Measurements from ENCODE around the gene TERT. TPM values are rescaled to one million over a fixed set of nuclear protein-coding genes. Genes with fewer than 3 reads are reported as not detected.
A peak's percentile ranks its signal among the peaks of the same experiment; 100 is the strongest.
"Not testable (repeated sequence)": the region's sequence is repeated elsewhere in the genome, so short reads cannot be mapped to it uniquely, and the experiment has no call there.

Gene TERT
- total RNA-seq, 2 experiments from 2014 or later = 4.7 to 7.3 TPM

DNA sequence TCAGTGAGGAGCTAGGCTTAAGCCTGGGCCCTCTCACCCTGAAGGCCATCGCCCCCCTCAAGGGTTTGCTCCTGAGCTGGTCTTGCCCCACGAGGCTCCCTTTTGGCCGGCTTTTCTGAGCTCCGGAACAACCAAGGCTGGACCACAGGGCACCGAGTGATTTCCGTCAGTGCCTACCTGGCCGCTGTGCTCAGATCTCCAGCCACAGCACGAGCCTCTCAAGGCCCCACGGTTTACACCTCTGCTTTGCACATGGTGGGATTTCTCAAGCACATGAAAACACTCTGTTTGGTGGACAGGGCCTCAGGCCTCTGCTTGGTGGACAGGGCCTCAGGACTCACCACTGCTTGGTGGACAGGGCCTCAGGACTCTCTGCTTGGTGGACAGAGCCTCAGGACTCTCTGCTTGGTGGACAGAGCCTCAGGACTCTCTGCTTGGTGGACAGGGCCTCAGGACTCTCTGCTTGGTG, 34.3 kb upstream of the TERT start:
- Mint-ChIP-seq H3K27ac (no peak overlapping the region), H3K4me1 (ENCODE audit: low read depth) (peaks cover 3% of the 10 kb centered on the region), H3K4me3 (no peak overlapping the region), H3K27me3 (no peaks in the 10 kb centered on the region), H3K9me3 (no peaks in the 10 kb centered on the region), H3K36me3 (peaks cover 18% of the 10 kb centered on the region)
- POLR2A ChIA-PET = interaction anchor here (1.0 kb wide), 1 partner anchor 195 kb away, joined by 3 read pairs; the partner anchor contains the start of gene LPCAT1
- no peak for DNase-seq
- CTCF ChIA-PET = no interaction called here
- intact Hi-C loops (cut with micrococcal nuclease) = no loop called here

- POLR2A ChIA-PET = interaction anchor here (1.0 kb wide), 1 partner anchor 196 kb away, joined by 3 read pairs; the partner anchor contains the start of gene LPCAT1
- H3K9me3 Mint-ChIP-seq; intact Hi-C loops (cut with micrococcal nuclease); H3K4me3 Mint-ChIP-seq; DNase-seq; H3K4me1 Mint-ChIP-seq (ENCODE audit: low read depth); H3K27me3 Mint-ChIP-seq: not testable (repeated sequence)
- peaks cover 18% of the 10 kb centered on the region for H3K36me3 Mint-ChIP-seq
- H3K27ac Mint-ChIP-seq = peak overlapping the region; percentile 6
- CTCF ChIA-PET = interaction anchor here (1.2 kb wide), 1 partner anchor 9 kb away, joined by 4 read pairs; no protein-coding TSS in a partner anchor
Measured at GRCh38 chr5:1328237-1329110, 33.6 kb upstream of the TERT start.

- H3K27ac Mint-ChIP-seq; H3K4me1 Mint-ChIP-seq (ENCODE audit: low read depth); H3K27me3 Mint-ChIP-seq; intact Hi-C loops (cut with micrococcal nuclease); H3K4me3 Mint-ChIP-seq; DNase-seq; H3K9me3 Mint-ChIP-seq: not testable (repeated sequence)
- ChIA-PET POLR2A (interaction anchor here (1.3 kb wide), 1 partner anchor 11 kb away, joined by 7 read pairs; no protein-coding TSS in a partner anchor), CTCF (interaction anchor here (0.7 to 1.0 kb wide), 2 partner anchors 24 to 156 kb away, joined by 3 to 4 read pairs; no protein-coding TSS in a partner anchor)
- H3K36me3 Mint-ChIP-seq = peaks cover 16% of the 10 kb centered on the region
Measured at GRCh38 chr5:1326901-1327756, 32.3 kb upstream of the TERT start.

- H3K27ac Mint-ChIP-seq; DNase-seq; H3K4me3 Mint-ChIP-seq; intact Hi-C loops (cut with micrococcal nuclease); H3K9me3 Mint-ChIP-seq; H3K4me1 Mint-ChIP-seq (ENCODE audit: low read depth); H3K27me3 Mint-ChIP-seq: not testable (repeated sequence)
- ChIA-PET POLR2A (interaction anchor here (1.3 kb wide), 1 partner anchor 11 kb away, joined by 7 read pairs; no protein-coding TSS in a partner anchor), CTCF (interaction anchor here (0.7 to 1.0 kb wide), 2 partner anchors 23 to 156 kb away, joined by 3 to 4 read pairs; no protein-coding TSS in a partner anchor)
- peaks cover 17% of the 10 kb centered on the region for H3K36me3 Mint-ChIP-seq
Measured at GRCh38 chr5:1326532-1326875, 31.6 kb upstream of the TERT start.

- no peak overlapping the region for H3K27ac Mint-ChIP-seq
- DNase-seq = no peak
- CTCF ChIA-PET = interaction anchor here (1.0 kb wide), 1 partner anchor 23 kb away, joined by 4 read pairs; no protein-coding TSS in a partner anchor
Measured at GRCh38 chr5:1325870-1326531, 31.1 kb upstream of the TERT start.

DNA sequence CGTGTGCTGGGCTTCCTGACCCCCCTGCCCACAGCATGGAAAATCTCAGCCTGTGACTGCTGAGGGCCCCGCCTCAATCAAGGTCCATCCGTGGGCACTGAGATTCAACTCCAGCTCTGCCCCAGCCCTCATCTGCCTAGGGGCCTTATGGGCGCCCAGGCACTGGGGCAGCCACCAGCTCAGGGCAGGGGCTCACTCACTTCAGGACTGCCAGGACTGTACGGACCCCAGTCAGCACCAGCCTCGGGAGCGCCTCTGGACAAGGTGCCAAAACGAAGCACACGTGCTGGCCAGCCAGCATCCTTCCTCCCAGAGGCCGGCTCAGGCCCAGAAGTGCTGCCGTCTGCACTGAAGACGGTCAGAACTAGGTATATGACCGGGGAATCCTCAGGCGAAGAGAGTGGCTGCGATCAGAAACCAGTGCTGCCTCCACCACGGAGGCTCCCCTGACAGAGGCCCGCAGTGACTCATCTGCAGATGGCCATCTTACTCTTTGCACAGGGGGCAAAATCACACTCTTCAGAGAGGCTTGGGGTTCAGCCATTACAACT, 30.4 kb upstream of the TERT start:
- Mint-ChIP-seq H3K27me3 (no peaks in the 10 kb centered on the region), H3K27ac (no peak overlapping the region), H3K4me1 (ENCODE audit: low read depth) (peaks cover 3% of the 10 kb centered on the region), H3K36me3 (peaks cover 15% of the 10 kb centered on the region), H3K4me3 (no peak overlapping the region), H3K9me3 (no peaks in the 10 kb centered on the region)
- ChIA-PET CTCF (no interaction called here), POLR2A (no interaction called here)
- no peak for DNase-seq
- intact Hi-C loops (cut with micrococcal nuclease) = no loop called here

More at GRCh38 chr5:1325870-1326531, 31.1 kb upstream of the TERT start:
- H3K4me3 Mint-ChIP-seq = no peak overlapping the region
- peaks cover 3% of the 10 kb centered on the region for H3K4me1 Mint-ChIP-seq (ENCODE audit: low read depth)
- POLR2A ChIA-PET = interaction anchor here (1.3 kb wide), 1 partner anchor 10 kb away, joined by 7 read pairs; no protein-coding TSS in a partner anchor
- H3K27me3 Mint-ChIP-seq = no peaks in the 10 kb centered on the region
- peaks cover 20% of the 10 kb centered on the region for H3K36me3 Mint-ChIP-seq
- intact Hi-C loops (cut with micrococcal nuclease) = no loop called here
- H3K9me3 Mint-ChIP-seq = no peaks in the 10 kb centered on the region

GRCh38 chr5:1324719-1325190, 29.9 kb upstream of the TERT start:
- Mint-ChIP-seq H3K36me3 (peaks cover 16% of the 10 kb centered on the region), H3K27ac (no peak overlapping the region), H3K9me3 (no peaks in the 10 kb centered on the region), H3K4me1 (ENCODE audit: low read depth) (peaks cover 3% of the 10 kb centered on the region), H3K27me3 (no peaks in the 10 kb centered on the region), H3K4me3 (no peak overlapping the region)
- POLR2A ChIA-PET = no interaction called here
- intact Hi-C loops (cut with micrococcal nuclease) = no loop called here
- CTCF ChIA-PET = no interaction called here
- no peak for DNase-seq

DNA sequence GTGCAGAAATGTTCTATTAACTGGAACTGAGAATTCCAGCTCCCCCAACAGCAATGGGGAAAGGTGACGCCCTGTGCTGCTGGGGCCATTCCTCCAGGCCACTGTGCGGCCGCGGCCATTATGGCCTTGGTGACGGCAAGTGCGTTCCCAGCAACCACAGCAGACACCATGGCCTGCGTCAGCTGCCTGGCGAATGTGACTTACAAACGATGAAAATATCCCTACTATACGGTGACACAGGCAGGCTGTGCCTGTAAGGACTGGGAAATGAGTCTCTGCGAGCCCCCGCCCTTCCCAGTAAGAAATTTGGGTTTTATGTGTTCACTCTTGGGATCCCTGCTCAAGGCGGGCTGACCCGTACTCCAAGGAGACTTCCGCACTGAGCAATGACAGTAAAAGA, 29.4 kb upstream of the TERT start:
- no peak for DNase-seq
- Mint-ChIP-seq H3K36me3 (peaks cover 16% of the 10 kb centered on the region), H3K9me3 (no peaks in the 10 kb centered on the region), H3K4me1 (ENCODE audit: low read depth) (peaks cover 3% of the 10 kb centered on the region), H3K27me3 (no peaks in the 10 kb centered on the region), H3K4me3 (no peak overlapping the region), H3K27ac (no peak overlapping the region)
- ChIA-PET CTCF (no interaction called here), POLR2A (no interaction called here)
- intact Hi-C loops (cut with micrococcal nuclease) = no loop called here

DNA sequence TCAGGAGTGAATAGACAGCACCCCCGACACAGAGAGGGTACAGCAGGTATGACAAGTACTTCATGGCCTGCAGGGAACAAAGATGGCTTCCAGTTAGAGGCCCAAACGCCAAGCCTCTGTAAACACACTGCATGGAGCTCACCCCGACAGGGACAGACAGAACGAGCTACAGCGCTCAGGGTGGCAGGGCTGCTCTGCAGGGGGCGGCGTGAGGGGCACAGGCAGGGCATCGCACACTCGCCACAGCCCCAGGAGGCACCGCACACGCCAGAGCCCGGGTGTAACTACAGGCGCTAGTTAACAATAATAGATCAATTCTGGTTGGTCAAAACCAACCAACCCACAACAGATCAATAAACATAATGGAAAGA, 28.9 kb upstream of the TERT start:
- peaks cover 18% of the 10 kb centered on the region for H3K36me3 Mint-ChIP-seq
- H3K9me3 Mint-ChIP-seq = no peaks in the 10 kb centered on the region
- H3K4me1 Mint-ChIP-seq (ENCODE audit: low read depth) = peaks cover 2% of the 10 kb centered on the region
- intact Hi-C loops (cut with micrococcal nuclease) = no loop called here
- no peak overlapping the region for H3K4me3 Mint-ChIP-seq
- POLR2A ChIA-PET = interaction anchor here (0.6 kb wide), 1 partner anchor 11 kb away, joined by 3 read pairs; no protein-coding TSS in a partner anchor
- H3K27me3 Mint-ChIP-seq = no peaks in the 10 kb centered on the region
- no peak for DNase-seq
- CTCF ChIA-PET = no interaction called here
- no peak overlapping the region for H3K27ac Mint-ChIP-seq

DNA sequence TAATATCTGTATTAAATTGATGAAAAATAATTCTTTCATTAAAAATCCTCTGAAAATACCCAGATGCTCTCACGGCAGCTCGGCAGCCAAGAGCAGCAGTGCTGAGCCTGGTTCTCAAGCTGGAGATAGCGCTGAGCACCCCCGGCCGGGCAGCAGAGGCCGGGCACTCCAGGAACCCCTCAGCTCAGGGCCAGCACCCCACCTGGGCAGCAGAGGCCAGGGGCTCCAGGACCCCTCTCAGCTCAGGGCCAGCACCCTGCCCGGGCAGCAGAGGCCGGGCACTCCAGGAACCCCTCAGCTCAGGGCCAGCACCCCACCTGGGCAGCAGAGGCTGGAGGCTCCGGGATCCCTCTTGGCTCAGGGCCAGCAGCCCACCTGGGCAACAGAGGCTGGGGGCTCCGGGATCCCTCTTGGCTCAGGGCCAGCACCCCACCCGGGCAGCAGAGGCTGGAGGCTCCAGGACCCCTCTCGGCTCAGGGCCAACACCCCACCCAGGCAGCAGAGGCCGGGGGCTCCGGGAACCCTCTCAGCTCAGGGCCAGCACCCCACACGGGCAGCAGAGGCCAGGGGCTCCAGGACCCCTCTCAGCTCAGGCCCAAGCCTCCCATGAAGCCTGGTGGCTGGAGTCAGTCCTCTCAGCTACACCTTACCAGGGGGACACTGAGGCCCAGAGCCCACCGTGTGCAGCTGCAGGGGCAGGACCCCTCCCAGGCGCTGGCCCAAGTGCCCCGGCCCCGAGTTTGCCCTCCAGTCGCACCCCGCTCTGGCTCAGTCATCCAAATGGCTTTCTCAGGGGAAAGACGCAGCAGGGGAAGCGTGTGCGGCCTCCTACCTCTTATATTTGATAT, 28.3 kb upstream of the TERT start:
- intact Hi-C loops (cut with micrococcal nuclease) = no loop called here
- H3K9me3 Mint-ChIP-seq = no peaks in the 10 kb centered on the region
- CTCF ChIA-PET = interaction anchor here (0.7 kb wide), 1 partner anchor 64 kb away, joined by 6 read pairs; no protein-coding TSS in a partner anchor
- peaks cover 24% of the 10 kb centered on the region for H3K36me3 Mint-ChIP-seq
- no peaks in the 10 kb centered on the region for H3K27me3 Mint-ChIP-seq
- H3K4me1 Mint-ChIP-seq (ENCODE audit: low read depth) = no peaks in the 10 kb centered on the region
- no peak overlapping the region for H3K27ac Mint-ChIP-seq
- DNase-seq = no peak
- no peak overlapping the region for H3K4me3 Mint-ChIP-seq
- POLR2A ChIA-PET = interaction anchor here (0.6 kb wide), 1 partner anchor 11 kb away, joined by 3 read pairs; no protein-coding TSS in a partner anchor
